GM12892 (cell line): ENCODE results near the gene PDK3.

ENCODE experiments used
- POLR2A ChIP-seq: IDR thresholded peaks from 2 replicates; pipeline ENCODE4 v1.6.1; 2011; ENCODE audit warnings: low read depth, low read length, control low read depth
- POLR2AphosphoS5 ChIP-seq: IDR thresholded peaks from 2 replicates; pipeline ENCODE4 v1.6.1; 2011; ENCODE audit warnings: low read depth, low read length, control low read depth
- TAF1 ChIP-seq: IDR thresholded peaks from 2 replicates; pipeline ENCODE4 v1.6.1; 2011; ENCODE audit warnings: low read depth, mild to moderate bottlenecking, control low read depth, low read length, borderline replicate concordance

GRCh38 chrX:24513416-24513815, 48.3 kb downstream of the PDK3 start:
- no peak for TF ChIP-seq POLR2A
- TF ChIP-seq POLR2AphosphoS5: no peak
- no peak for TF ChIP-seq TAF1
